Hepatocyte (in vitro differentiated cells): ENCODE data around the gene ZFP69B. TPM values are rescaled to one million over a fixed set of nuclear protein-coding genes. Genes with fewer than 3 reads are reported as not detected.

ENCODE experiments used
- DNase-seq: peaks from one replicate; pipeline ENCODE4 v3.0.0-alpha.2; 2016; ENCODE audit warnings: low spot score
- H2AFZ ChIP-seq: fragments of 200-600 bp; sonication (generic); 2 replicates; pipeline ENCODE4 v1.6.0; 2016; ENCODE audit warnings: antibody characterized with exemption, mild to moderate bottlenecking
- H3K27ac ChIP-seq: fragments of 200-600 bp; sonication (generic); 2 replicates; pipeline ENCODE4 v1.5.1; 2016; ENCODE audit warnings: mild to moderate bottlenecking
- H3K27me3 ChIP-seq: fragments of 200-600 bp; sonication (generic); 2 replicates; pipeline ENCODE4 v1.6.1; 2016
- H3K36me3 ChIP-seq: fragments of 200-600 bp; sonication (generic); replicated peaks from 2 replicates; pipeline ENCODE4 v1.5.1; 2016; ENCODE audit warnings: low read depth; ENCODE audit not compliant: insufficient read depth
- H3K4me1 ChIP-seq: fragments of 200-600 bp; sonication (generic); 2 replicates; pipeline ENCODE4 v1.5.1; 2016; ENCODE audit warnings: mild to moderate bottlenecking, moderate library complexity; ENCODE audit not compliant: insufficient read depth
- H3K4me2 ChIP-seq: fragments of 200-600 bp; sonication (generic); 2 replicates; pipeline ENCODE4 v1.6.0; 2016
- H3K4me3 ChIP-seq: fragments of 200-600 bp; sonication (generic); 2 replicates; pipeline ENCODE4 v1.5.1; 2016; ENCODE audit warnings: mild to moderate bottlenecking
- H3K79me2 ChIP-seq: fragments of 200-600 bp; sonication (generic); 2 replicates; pipeline ENCODE4 v1.6.0; 2017; ENCODE audit warnings: mild to moderate bottlenecking
- H3K9me2 ChIP-seq: fragments of 200-600 bp; sonication (generic); replicated peaks from 2 replicates; pipeline ENCODE4 v1.6.0; 2017; ENCODE audit warnings: mild to moderate bottlenecking; ENCODE audit not compliant: insufficient read depth
- H3K9me3 ChIP-seq: fragments of 200-600 bp; sonication (generic); 2 replicates; pipeline ENCODE4 v1.5.1; 2016; ENCODE audit warnings: low read depth, mild to moderate bottlenecking
- H4K20me1 ChIP-seq: fragments of 200-600 bp; sonication (generic); 2 replicates; pipeline ENCODE4 v1.6.0; 2016; ENCODE audit warnings: mild to moderate bottlenecking; ENCODE audit not compliant: insufficient read depth, poor library complexity, severe bottlenecking
- EZH2 ChIP-seq: fragments of 200-600 bp; sonication (generic); IDR thresholded peaks from 2 replicates; pipeline ENCODE4 v1.6.1; 2016; ENCODE audit warnings: antibody characterized with exemption, mild to moderate bottlenecking, borderline replicate concordance
- EZH2phosphoT487 ChIP-seq: fragments of 200-600 bp; sonication (generic); IDR thresholded peaks from one replicate; pipeline ENCODE4 v1.6.1; 2018; ENCODE audit warnings: antibody characterized with exemption, mild to moderate bottlenecking, low read depth, moderate library complexity; ENCODE audit not compliant: unreplicated experiment, severe bottlenecking
- WGBS: methylation state at CpG from one replicate; pipeline ENCODE4 v1.1.6; 2016; ENCODE audit warnings: low lambda C conversion rate; ENCODE audit errors: missing lambda C conversion rate; 5-methylcytosine and 5-hydroxymethylcytosine counted together
- polyA plus RNA-seq: library from polyadenylated mRNA; unstranded; fragments of >200 nt; fragmentation: Nextera tagmentation; extraction: Ambion mirVana; gene quantifications from 2 replicates; pipeline ENCODE4 v1.2.1, GENCODE V29; 2016
- total RNA-seq: library from RNA; depleted of rRNA; stranded (reverse); fragments of >200 nt; gene quantifications from 2 replicates; pipeline ENCODE4 v1.2.3, GENCODE V29; 2014
- TF ChIP-seq, protein P1 (sequence below): fragments of 200-600 bp; sonication (generic); IDR thresholded peaks from 2 replicates; pipeline ENCODE4 v1.5.1; 2016; ENCODE audit warnings: antibody characterized with exemption, mild to moderate bottlenecking; ENCODE audit not compliant: poor library complexity

Gene ZFP69B
- total RNA-seq: 3.2 and 5.0 TPM in 2 replicates
- polyA plus RNA-seq: 1.1 and 4.8 TPM in 2 replicates

- Histone ChIP-seq H3K36me3 (no peaks in the 10 kb centered on the region), H3K9me2 (no peaks in the 10 kb centered on the region), H3K27ac (peak within 1 kb of the TSS; percentile 85), H3K9me3 (peaks cover 10% of the 10 kb centered on the region), H3K4me2 (peak within 1 kb of the TSS; percentile 90), H3K27me3 (no peaks in the 10 kb centered on the region), H3K4me1 (no peaks in the 10 kb centered on the region), H3K4me3 (peak within 1 kb of the TSS; percentile 79), H3K79me2 (peaks cover 4% of the 10 kb centered on the region), H2AFZ (peak within 1 kb of the TSS; percentile 98), H4K20me1 (no peaks in the 10 kb centered on the region)
- peak; percentile 97 for DNase-seq
- 1% methylated on average over 56 of the region's 64 CpGs for WGBS
- TF ChIP-seq EZH2: no peak
- TF ChIP-seq, protein P1, sequence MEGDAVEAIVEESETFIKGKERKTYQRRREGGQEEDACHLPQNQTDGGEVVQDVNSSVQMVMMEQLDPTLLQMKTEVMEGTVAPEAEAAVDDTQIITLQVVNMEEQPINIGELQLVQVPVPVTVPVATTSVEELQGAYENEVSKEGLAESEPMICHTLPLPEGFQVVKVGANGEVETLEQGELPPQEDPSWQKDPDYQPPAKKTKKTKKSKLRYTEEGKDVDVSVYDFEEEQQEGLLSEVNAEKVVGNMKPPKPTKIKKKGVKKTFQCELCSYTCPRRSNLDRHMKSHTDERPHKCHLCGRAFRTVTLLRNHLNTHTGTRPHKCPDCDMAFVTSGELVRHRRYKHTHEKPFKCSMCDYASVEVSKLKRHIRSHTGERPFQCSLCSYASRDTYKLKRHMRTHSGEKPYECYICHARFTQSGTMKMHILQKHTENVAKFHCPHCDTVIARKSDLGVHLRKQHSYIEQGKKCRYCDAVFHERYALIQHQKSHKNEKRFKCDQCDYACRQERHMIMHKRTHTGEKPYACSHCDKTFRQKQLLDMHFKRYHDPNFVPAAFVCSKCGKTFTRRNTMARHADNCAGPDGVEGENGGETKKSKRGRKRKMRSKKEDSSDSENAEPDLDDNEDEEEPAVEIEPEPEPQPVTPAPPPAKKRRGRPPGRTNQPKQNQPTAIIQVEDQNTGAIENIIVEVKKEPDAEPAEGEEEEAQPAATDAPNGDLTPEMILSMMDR: no peak
- TF ChIP-seq EZH2phosphoT487: no peak
Measured at GRCh38 chr1:40449684-40450494, at the start of gene ZFP69B. TSS of gene ZFP69B (plus strand) at chr1:40450476. CDS start at chr1:40450962, 486 bp downstream.

- Histone ChIP-seq H3K4me2 (no peak overlapping the region), H4K20me1 (no peaks in the 10 kb centered on the region), H3K27me3 (no peaks in the 10 kb centered on the region), H3K4me1 (no peaks in the 10 kb centered on the region), H3K9me2 (no peaks in the 10 kb centered on the region), H3K36me3 (no peaks in the 10 kb centered on the region), H3K9me3 (no peaks in the 10 kb centered on the region), H2AFZ (no peak overlapping the region), H3K27ac (no peak overlapping the region), H3K4me3 (no peak overlapping the region), H3K79me2 (peaks cover 80% of the 10 kb centered on the region)
- DNase-seq: no peak
- TF ChIP-seq EZH2: no peak
- TF ChIP-seq, protein P1: no peak
- TF ChIP-seq EZH2phosphoT487: no peak
- WGBS: 88% methylated on average over 7 of the region's 7 CpGs
Measured at GRCh38 chr1:40401473-40402201, 48.6 kb upstream of the ZFP69B start.

DNA sequence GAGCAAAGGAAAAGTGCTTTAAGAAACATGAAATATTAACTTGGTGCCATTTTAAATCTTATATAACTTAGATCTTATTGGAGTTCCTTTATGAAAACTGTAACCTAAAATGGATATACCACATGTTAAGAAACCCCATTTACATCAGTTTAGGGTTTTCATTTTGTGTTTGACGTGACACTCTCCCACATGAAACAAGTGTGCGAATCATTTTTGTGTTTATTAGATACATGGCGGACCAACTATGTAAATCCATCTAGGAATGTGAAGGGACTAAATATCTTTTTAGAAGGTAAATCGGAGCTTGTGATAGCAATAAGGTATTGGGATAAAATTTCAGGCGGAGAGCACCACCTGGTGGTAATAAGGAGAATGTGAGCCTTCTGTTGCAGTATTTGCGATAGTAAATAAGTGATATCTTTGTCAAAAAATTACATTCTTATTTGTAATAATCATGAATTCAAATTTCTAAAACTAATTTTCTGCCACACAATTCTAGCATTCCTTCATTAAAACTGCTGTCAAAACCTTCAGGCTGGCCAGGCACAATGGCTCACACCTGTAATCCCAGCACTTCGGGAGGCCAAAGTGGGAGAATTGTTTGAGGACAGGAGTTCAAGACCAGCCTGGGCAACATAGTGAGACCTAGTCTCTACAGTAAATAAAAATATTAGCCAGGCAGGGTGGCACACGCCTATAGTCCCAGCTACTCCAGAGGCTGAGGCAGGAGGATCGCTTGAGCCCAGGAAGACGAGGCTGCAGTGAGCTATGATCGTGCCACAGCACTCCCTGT, 45.4 kb upstream of the ZFP69B start:
- no peaks in the 10 kb centered on the region for H4K20me1 ChIP-seq
- H3K27me3 ChIP-seq: no peaks in the 10 kb centered on the region
- no peaks in the 10 kb centered on the region for H3K4me1 ChIP-seq
- no peak overlapping the region for H3K27ac ChIP-seq
- peak overlapping the region; percentile 20 for H3K4me2 ChIP-seq
- 56% methylated on average over 11 of the region's 11 CpGs for WGBS
- peak; percentile 59 for DNase-seq
- peaks cover 48% of the 10 kb centered on the region for H3K79me2 ChIP-seq
- TF ChIP-seq, protein P1: peak; percentile 89
- no peak for TF ChIP-seq EZH2
- H3K9me3 ChIP-seq: no peaks in the 10 kb centered on the region
- no peak overlapping the region for H3K4me3 ChIP-seq
- no peaks in the 10 kb centered on the region for H3K9me2 ChIP-seq
- H2AFZ ChIP-seq: no peak overlapping the region
- H3K36me3 ChIP-seq: no peaks in the 10 kb centered on the region
